ENCODE data around the gene NANOG.
"Not testable (repeated sequence)": the region's sequence is repeated elsewhere in the genome, so short reads cannot be mapped to it uniquely, and the experiment has no call there.

DNA sequence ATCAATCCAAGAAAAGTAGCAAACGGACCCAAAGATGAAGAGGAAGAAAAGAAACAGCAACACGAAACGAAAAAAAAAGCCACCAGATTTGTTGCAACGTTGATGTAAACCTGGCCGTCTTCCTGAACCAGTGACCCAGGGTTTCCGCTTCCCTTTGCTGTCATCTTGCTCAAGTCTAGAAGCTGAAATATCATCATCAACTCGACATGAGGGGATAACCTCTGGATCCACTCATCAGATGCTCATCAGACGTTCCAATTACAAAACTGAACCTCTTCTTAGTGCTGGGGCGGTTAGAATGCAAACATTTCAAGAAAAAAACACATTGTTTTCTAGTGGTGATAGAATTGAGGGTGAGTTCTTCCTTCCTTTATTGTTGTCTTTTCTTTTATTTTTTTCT, 54.4 kb downstream of the NANOG start:
- TF ChIP-seq CTCF, POLR2A, EP300 (IDR thresholded peaks at IDR 0.05): not testable (repeated sequence)

Measured in ovary (tissue), 3 donors.